Caco-2 (cell line): ENCODE results near the gene CHMP6. TPM values are rescaled to one million over a fixed set of nuclear protein-coding genes. Genes with fewer than 3 reads are reported as not detected.

Experiments used
- BruUV-seq: library from RNA; stranded (reverse); fragments of 400-500 nt; replicated peaks from 2 replicates; lab custom pipeline; 2021; lab: Mats Ljungman, UMichigan
- CTCF ChIA-PET: fragments of 300-600 bp; sonication (Branson Sonifier 250); formaldehyde crosslinking; loops from one replicate; lab custom pipeline; 2022; ENCODE audit warnings: antibody characterized with exemption; lab: Charles Lee
- POLR2A ChIA-PET: fragments of 300-600 bp; sonication (Branson Sonifier 250); formaldehyde crosslinking; loops from one replicate; lab custom pipeline; 2022; ENCODE audit warnings: antibody characterized with exemption; lab: Charles Lee
- DNase-seq, 2 experiments: peaks; one replicate each; pipeline versions ENCODE4 v3.0.0 to v3.0.0-alpha.2; 2020 to 2022
- H3K27me3 ChIP-seq: replicated peaks from 2 replicates; pipeline ENCODE4 v1.6.0; 2011; ENCODE audit warnings: low read length; ENCODE audit not compliant: control insufficient read depth, insufficient read depth
- H3K36me3 ChIP-seq: 2 replicates; pipeline ENCODE4 v1.5.1; 2011; ENCODE audit warnings: low read length; ENCODE audit not compliant: control insufficient read depth, insufficient read depth
- H3K4me1 ChIP-seq: fragments of 250-450 bp; sonication (Bioruptor Pico); 2 replicates; pipeline ENCODE4 v1.5.1; 2020; ENCODE audit warnings: mild to moderate bottlenecking
- H3K4me3 ChIP-seq: 2 replicates; pipeline ENCODE4 v1.5.1; 2011; ENCODE audit warnings: low read depth, mild to moderate bottlenecking, control low read depth, low read length
- H3K9me3 ChIP-seq: fragments of 250-450 bp; sonication (Bioruptor Pico); 2 replicates; pipeline ENCODE4 v1.5.1; 2020; ENCODE audit warnings: mild to moderate bottlenecking, moderate library complexity
- H3K27ac Mint-ChIP-seq: one replicate; pipeline ENCODE4 v1.8.0; 2022; ENCODE audit warnings: mixed read lengths; ENCODE audit not compliant: unreplicated experiment
- H3K27me3 Mint-ChIP-seq: one replicate; pipeline ENCODE4 v1.8.0; 2022; ENCODE audit warnings: mixed read lengths; ENCODE audit not compliant: insufficient read depth, unreplicated experiment
- H3K36me3 Mint-ChIP-seq: one replicate; pipeline ENCODE4 v1.8.0; 2022; ENCODE audit warnings: mild to moderate bottlenecking, mixed read lengths; ENCODE audit not compliant: insufficient read depth, unreplicated experiment
- H3K4me1 Mint-ChIP-seq: one replicate; pipeline ENCODE4 v1.8.0; 2022; ENCODE audit warnings: low read depth, mixed read lengths; ENCODE audit not compliant: unreplicated experiment
- H3K4me3 Mint-ChIP-seq: one replicate; pipeline ENCODE4 v1.8.0; 2022; ENCODE audit warnings: mild to moderate bottlenecking, moderate library complexity, mixed read lengths; ENCODE audit not compliant: unreplicated experiment
- H3K9me3 Mint-ChIP-seq: one replicate; pipeline ENCODE4 v1.8.0; 2022; ENCODE audit warnings: mixed read lengths; ENCODE audit not compliant: unreplicated experiment
- intact Hi-C: fragments of 100-400 bp; cut with micrococcal nuclease; formaldehyde crosslinking; loops from one replicate; pipeline ENCODE4 v1.10.0; 2022; ENCODE audit not compliant: unreplicated experiment
- total RNA-seq: library from RNA; stranded (reverse); gene quantifications from 2 replicates; pipeline ENCODE4 v1.2.3, GENCODE V29; 2022
- TF ChIP-seq, protein P1 (sequence below), 2 experiments: fragments of 200-600 bp in 1 of 2; IDR thresholded peaks; 1 replicate in 1 of 2; 2 replicates in 1 of 2; pipeline versions ENCODE4 v1.5.1 to v1.8.0; 2011 to 2022; ENCODE audit warnings: antibody characterized with exemption in 1 of 2, control low read depth in 1 of 2, inconsistent platforms in 1 of 2, low read depth in 1 of 2, low read length in 1 of 2, mild to moderate bottlenecking in 1 of 2, moderate library complexity in 1 of 2; ENCODE audit not compliant: insufficient read depth in 1 of 2, severe bottlenecking in 1 of 2, unreplicated experiment in 1 of 2

Gene CHMP6
- total RNA-seq, 1 experiment from 2014 or later: 23.2 TPM

- no peak for DNase-seq
- POLR2A ChIA-PET: no interaction called here
- H3K27me3 ChIP-seq: no peaks in the 10 kb centered on the region
- H3K36me3 ChIP-seq: no peaks in the 10 kb centered on the region
- Mint-ChIP-seq H3K9me3 (no peaks in the 10 kb centered on the region), H3K27me3 (peaks cover 7% of the 10 kb centered on the region), H3K27ac (no peak overlapping the region), H3K4me1 (peaks cover 11% of the 10 kb centered on the region), H3K36me3 (no peaks in the 10 kb centered on the region), H3K4me3 (peak overlapping the region; percentile 57)
- peaks cover 9% of the 10 kb centered on the region; the same call in 1 of the 2 replicates for H3K4me1 ChIP-seq
- CTCF ChIA-PET: interaction anchor here (0.6 kb wide), 1 partner anchor 32 kb away, joined by 3 read pairs; no protein-coding TSS in a partner anchor
- no peak overlapping the region for H3K4me3 ChIP-seq
- TF ChIP-seq, protein P1, sequence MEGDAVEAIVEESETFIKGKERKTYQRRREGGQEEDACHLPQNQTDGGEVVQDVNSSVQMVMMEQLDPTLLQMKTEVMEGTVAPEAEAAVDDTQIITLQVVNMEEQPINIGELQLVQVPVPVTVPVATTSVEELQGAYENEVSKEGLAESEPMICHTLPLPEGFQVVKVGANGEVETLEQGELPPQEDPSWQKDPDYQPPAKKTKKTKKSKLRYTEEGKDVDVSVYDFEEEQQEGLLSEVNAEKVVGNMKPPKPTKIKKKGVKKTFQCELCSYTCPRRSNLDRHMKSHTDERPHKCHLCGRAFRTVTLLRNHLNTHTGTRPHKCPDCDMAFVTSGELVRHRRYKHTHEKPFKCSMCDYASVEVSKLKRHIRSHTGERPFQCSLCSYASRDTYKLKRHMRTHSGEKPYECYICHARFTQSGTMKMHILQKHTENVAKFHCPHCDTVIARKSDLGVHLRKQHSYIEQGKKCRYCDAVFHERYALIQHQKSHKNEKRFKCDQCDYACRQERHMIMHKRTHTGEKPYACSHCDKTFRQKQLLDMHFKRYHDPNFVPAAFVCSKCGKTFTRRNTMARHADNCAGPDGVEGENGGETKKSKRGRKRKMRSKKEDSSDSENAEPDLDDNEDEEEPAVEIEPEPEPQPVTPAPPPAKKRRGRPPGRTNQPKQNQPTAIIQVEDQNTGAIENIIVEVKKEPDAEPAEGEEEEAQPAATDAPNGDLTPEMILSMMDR (IDR thresholded peaks at IDR 0.05; ENCODE audit: insufficient read depth in 1 of 2, low read depth in 1 of 2, low read length in 1 of 2, severe bottlenecking in 1 of 2, unreplicated experiment in 1 of 2): no peak
- no TSS peak for BruUV-seq
- intact Hi-C loops: loop anchor here (2.0 kb wide), 1 partner anchor 555 kb away; no protein-coding TSS in a partner anchor
- H3K9me3 ChIP-seq: 0 out of 2 replicates have a peak, but pooled peaks cover 3% of the 10 kb centered on the region
These were observed 11.9 kb upstream of the CHMP6 start for GRCh38 chr17:80979547-80980378.

- Histone ChIP-seq H3K36me3 (no peaks in the 10 kb centered on the region), H3K4me1 (peaks cover 9% of the 10 kb centered on the region; the same call in 1 of the 2 replicates), H3K27me3 (no peaks in the 10 kb centered on the region), H3K4me3 (peak overlapping the region; percentile 17), H3K9me3 (0 out of 2 replicates have a peak, but pooled peaks cover 3% of the 10 kb centered on the region)
- Mint-ChIP-seq H3K27ac (no peak overlapping the region), H3K27me3 (peaks cover 7% of the 10 kb centered on the region), H3K4me3 (peak overlapping the region; percentile 57), H3K36me3 (no peaks in the 10 kb centered on the region), H3K4me1 (peaks cover 11% of the 10 kb centered on the region), H3K9me3 (no peaks in the 10 kb centered on the region)
- intact Hi-C loops: loop anchor here (2.0 kb wide), 1 partner anchor 556 kb away; no protein-coding TSS in a partner anchor
- CTCF ChIA-PET: no interaction called here
- no TSS peak for BruUV-seq
- POLR2A ChIA-PET: no interaction called here
- no peak for DNase-seq
- TF ChIP-seq, protein P1 (IDR thresholded peaks at IDR 0.05; ENCODE audit: insufficient read depth in 1 of 2, low read depth in 1 of 2, low read length in 1 of 2, severe bottlenecking in 1 of 2, unreplicated experiment in 1 of 2): no peak
These were observed 11.1 kb upstream of the CHMP6 start for GRCh38 chr17:80980397-80981061.
